CD14-positive monocyte (primary cell): Measurements from ENCODE around the gene ITLN2. TPM values are rescaled to one million over a fixed set of nuclear protein-coding genes. Genes with fewer than 3 reads are reported as not detected.
"Not testable (repeated sequence)": the region's sequence is repeated elsewhere in the genome, so short reads cannot be mapped to it uniquely, and the experiment has no call there.

Experiments used
- DNase-seq, 3 donors: peaks; one replicate each; pipeline ENCODE4 v3.0.0-alpha.2; 2011 to 2022
- H2AFZ ChIP-seq: 2 replicates; pipeline ENCODE4 v1.6.0; 2012; ENCODE audit warnings: mild to moderate bottlenecking, low read depth, low read length, inconsistent platforms; ENCODE audit not compliant: insufficient read depth, poor library complexity, severe bottlenecking
- H3K27ac ChIP-seq, 2 donors: 1 replicate in 1 of 2; 2 replicates in 1 of 2; pipeline ENCODE4 v1.5.1; 2012 to 2013; ENCODE audit warnings: low read length in 2 of 2, control low read depth in 1 of 2, inconsistent platforms in 1 of 2, low read depth in 1 of 2, mild to moderate bottlenecking in 1 of 2
- H3K27me3 ChIP-seq, 2 donors: one replicate each; pipeline versions ENCODE4 v1.6.0 to v1.6.1; 2011 to 2013; ENCODE audit warnings: low read length in 2 of 2; ENCODE audit not compliant: control insufficient read depth in 2 of 2, insufficient read depth in 2 of 2
- H3K36me3 ChIP-seq, 2 donors: replicated peaks in 1 of 2; 1 replicate in 1 of 2; 2 replicates in 1 of 2; pipeline versions ENCODE4 v1.5.1 to v1.6.1; 2012 to 2013; ENCODE audit warnings: low read length in 2 of 2, control low read depth in 1 of 2, inconsistent platforms in 1 of 2, mild to moderate bottlenecking in 1 of 2; ENCODE audit not compliant: insufficient read depth in 2 of 2, control insufficient read depth in 1 of 2
- H3K4me1 ChIP-seq, 2 donors: 1 replicate in 1 of 2; 2 replicates in 1 of 2; pipeline versions ENCODE4 v1.5.1 to v1.6.1; 2012 to 2013; ENCODE audit warnings: low read length in 2 of 2, control low read depth in 1 of 2, inconsistent platforms in 1 of 2, mild to moderate bottlenecking in 1 of 2, moderate library complexity in 1 of 2; ENCODE audit not compliant: insufficient read depth in 2 of 2, control insufficient read depth in 1 of 2
- H3K4me2 ChIP-seq: replicated peaks from 2 replicates; pipeline ENCODE3; 2012; ENCODE audit warnings: low read length, moderate library complexity, mild to moderate bottlenecking; ENCODE audit not compliant: poor library complexity, severe bottlenecking; ENCODE audit errors: extremely low read depth
- H3K4me3 ChIP-seq, 3 experiments: fragments of 200-600 bp in 1 of 3; sonication (generic) in 1 of 3; replicated peaks in 1 of 3; 1 replicate in 2 of 3; 2 replicates in 1 of 3; pipeline ENCODE4 v1.5.1; 2011 to 2013; ENCODE audit warnings: low read length in 3 of 3, mild to moderate bottlenecking in 3 of 3, control low read depth in 2 of 3, low read depth in 2 of 3, inconsistent platforms in 1 of 3, moderate library complexity in 1 of 3
- H3K79me2 ChIP-seq: 2 replicates; pipeline ENCODE4 v1.6.0; 2012; ENCODE audit warnings: mild to moderate bottlenecking, control low read depth, inconsistent platforms, low read length, moderate library complexity; ENCODE audit not compliant: insufficient read depth
- H3K9ac ChIP-seq: 2 replicates; pipeline ENCODE4 v1.6.0; 2017; ENCODE audit warnings: low read length, mild to moderate bottlenecking; ENCODE audit not compliant: insufficient read depth, poor library complexity, severe bottlenecking
- H3K9me3 ChIP-seq, 2 donors: replicated peaks in 1 of 2; 1 replicate in 1 of 2; 2 replicates in 1 of 2; pipeline versions ENCODE4 v1.5.1 to v1.6.1; 2012 to 2013; ENCODE audit warnings: low read length in 2 of 2, control low read depth in 1 of 2; ENCODE audit not compliant: control insufficient read depth in 1 of 2, insufficient read depth in 1 of 2
- H4K20me1 ChIP-seq: 2 replicates; pipeline ENCODE4 v1.6.0; 2012; ENCODE audit warnings: mild to moderate bottlenecking, low read length, control low read depth, moderate library complexity; ENCODE audit not compliant: insufficient read depth
- H3K27ac Mint-ChIP-seq, 7 donors: one replicate each; pipeline ENCODE4 v1.8.0; 2020; ENCODE audit warnings: mild to moderate bottlenecking in 7 of 7, mixed read lengths in 7 of 7, moderate library complexity in 6 of 7, inconsistent platforms in 2 of 7
- H3K27me3 Mint-ChIP-seq, 3 donors: one replicate each; pipeline ENCODE4 v1.8.0; 2021 to 2022; ENCODE audit warnings: low read depth in 3 of 3, mild to moderate bottlenecking in 3 of 3, mixed read lengths in 3 of 3, moderate library complexity in 3 of 3, inconsistent platforms in 1 of 3
- H3K36me3 Mint-ChIP-seq, 2 donors: one replicate each; pipeline ENCODE4 v1.8.0; 2020; ENCODE audit warnings: mixed read lengths in 2 of 2, inconsistent platforms in 1 of 2, mild to moderate bottlenecking in 1 of 2
- H3K4me1 Mint-ChIP-seq: one replicate; pipeline ENCODE4 v1.8.0; 2020; ENCODE audit warnings: mild to moderate bottlenecking, mixed read lengths
- H3K4me3 Mint-ChIP-seq, 2 donors: one replicate each; pipeline ENCODE4 v1.8.0; 2020; ENCODE audit warnings: mild to moderate bottlenecking in 2 of 2, mixed read lengths in 2 of 2, moderate library complexity in 1 of 2
- H3K9me3 Mint-ChIP-seq, 7 donors: one replicate each; pipeline ENCODE4 v1.8.0; 2020 to 2022; ENCODE audit warnings: mixed read lengths in 7 of 7, mild to moderate bottlenecking in 6 of 7, moderate library complexity in 6 of 7, inconsistent platforms in 2 of 7
- CTCF ChIP-seq: fragments of 200-600 bp; IDR thresholded peaks from one replicate; pipeline ENCODE4 v1.8.0; 2022; ENCODE audit warnings: antibody characterized with exemption, mild to moderate bottlenecking
- WGBS: methylation state at CpG from one replicate; pipeline ENCODE4 v1.1.5; 2013; ENCODE audit warnings: missing lambda C conversion rate; ENCODE audit not compliant: insufficient coverage; 5-methylcytosine and 5-hydroxymethylcytosine counted together
- intact Hi-C, 2 donors: fragments of 100-400 bp; cut with micrococcal nuclease; formaldehyde crosslinking; loops; one replicate each; pipeline versions ENCODE4 v1.15.0 to v1.15.1; 2023
- polyA plus RNA-seq, 3 donors: library from polyadenylated mRNA; depleted of rRNA in 1 of 3; unstranded in 2 of 3; stranded (reverse) in 1 of 3; fragments of 300-500 nt in 2 of 3; fragments of >200 nt in 1 of 3; fragmentation: Illumina TruSeq in 2 of 3; gene quantifications; 1 replicate in 2 of 3; 2 replicates in 1 of 3; pipeline ENCODE4 v1.2.3, GENCODE V29; 2012 to 2021

ITLN2 gene
- polyA plus RNA-seq, 3 donors: not detected

- H3K4me2 ChIP-seq: no peak overlapping the region
- intact Hi-C loops: no loop called here
- TF ChIP-seq CTCF: no peak
- H3K27me3 Mint-ChIP-seq: peaks cover 0 to 6% (median 4%) of the 10 kb centered on the region in 3 donors
- no peak overlapping the region for H3K27ac Mint-ChIP-seq
- no peaks in the 10 kb centered on the region for H3K36me3 Mint-ChIP-seq
- no peaks in the 10 kb centered on the region for H3K36me3 ChIP-seq
- no peaks in the 10 kb centered on the region for H3K4me1 ChIP-seq
- no peak overlapping the region for H3K4me3 ChIP-seq
- no peaks in the 10 kb centered on the region for H3K79me2 ChIP-seq
- no peak overlapping the region for H2AFZ ChIP-seq
- no peak overlapping the region for H3K9ac ChIP-seq
- no peak overlapping the region for H3K27ac ChIP-seq
- no CpG with 5 or more reads among the region's 2 CpGs for WGBS
- H4K20me1 ChIP-seq: no peaks in the 10 kb centered on the region
- H3K4me3 Mint-ChIP-seq: no peak overlapping the region
- peaks cover 5 to 17% (median 10%) of the 10 kb centered on the region in 7 donors for H3K9me3 Mint-ChIP-seq
- H3K9me3 ChIP-seq: peaks cover 0 to under 1% of the 10 kb centered on the region in 2 donors
- no peak for DNase-seq
- no peaks in the 10 kb centered on the region for H3K4me1 Mint-ChIP-seq
- H3K27me3 ChIP-seq: no peaks in the 10 kb centered on the region
Measured at GRCh38 chr1:160916666-160917065, 37.9 kb downstream of the ITLN2 start.

- H3K9me3 ChIP-seq, H3K27me3 Mint-ChIP-seq, H3K4me3 ChIP-seq, H3K27me3 ChIP-seq, H3K4me1 ChIP-seq, H3K4me3 Mint-ChIP-seq, intact Hi-C loops, H3K27ac ChIP-seq, H3K36me3 ChIP-seq, H3K9ac ChIP-seq, H3K9me3 Mint-ChIP-seq, DNase-seq, H2AFZ ChIP-seq, H3K4me2 ChIP-seq, H3K4me1 Mint-ChIP-seq, H3K36me3 Mint-ChIP-seq, H4K20me1 ChIP-seq, H3K79me2 ChIP-seq, H3K27ac Mint-ChIP-seq: not testable (repeated sequence)
- WGBS: 91% methylated on average over 5 of the region's 6 CpGs
Measured at GRCh38 chr1:160913229-160913628, 41.4 kb downstream of the ITLN2 start.
